Left lung (tissue), 10 donors: ENCODE measurements around the gene THEMIS. TPM values are rescaled to one million over a fixed set of nuclear protein-coding genes. Genes with fewer than 3 reads are reported as not detected.

ENCODE experiments used
- ATAC-seq: fragments of 200-7000 bp; cut with Tn5 transposase; one replicate; pipeline ENCODE4 v1.9.1; 2020; ENCODE audit warnings: moderate library complexity
- DNase-seq, 4 donors: peaks; one replicate each; pipeline ENCODE4 v3.0.0-alpha.2; 2013 to 2020
- H3K27ac ChIP-seq, 2 donors: fragments of 200-600 bp; sonication (generic) in 1 of 2; one replicate each; pipeline versions ENCODE4 v1.5.0 to v1.8.0; 2020 to 2021
- H3K27me3 ChIP-seq, 2 donors: fragments of 200-600 bp; sonication (generic) in 1 of 2; one replicate each; pipeline versions ENCODE4 v1.5.0 to v1.8.0; 2020 to 2021
- H3K36me3 ChIP-seq, 2 donors: fragments of 200-600 bp; sonication (generic) in 1 of 2; one replicate each; pipeline versions ENCODE4 v1.5.0 to v1.8.0; 2020 to 2021
- H3K4me1 ChIP-seq, 2 donors: fragments of 200-600 bp; one replicate each; pipeline ENCODE4 v1.8.0; 2021
- H3K4me3 ChIP-seq, 2 donors: fragments of 200-600 bp; sonication (generic) in 1 of 2; one replicate each; pipeline versions ENCODE4 v1.5.0 to v1.8.0; 2020 to 2021; ENCODE audit warnings: mild to moderate bottlenecking in 1 of 2
- H3K9me3 ChIP-seq, 2 donors: fragments of 200-600 bp; sonication (generic) in 1 of 2; one replicate each; pipeline versions ENCODE4 v1.5.0 to v1.8.0; 2020 to 2021
- CTCF ChIP-seq, 2 donors: fragments of 200-600 bp; sonication (generic) in 1 of 2; IDR thresholded peaks; one replicate each; pipeline versions ENCODE4 v1.5.0 to v1.8.0; 2021; ENCODE audit warnings: antibody characterized with exemption in 2 of 2
- intact Hi-C, 2 donors: fragments of 100-400 bp; cut with DNase I; formaldehyde crosslinking; loops; one replicate each; pipeline versions ENCODE4 v1.11.2 to v1.14.2; 2022
- polyA plus RNA-seq, 6 donors: library from polyadenylated mRNA; unstranded; fragments of 120-200 nt; gene quantifications; one replicate each; pipeline ENCODE4 v1.2.1, GENCODE V29; 2013; ENCODE audit not compliant: insufficient read length in 6 of 6
- total RNA-seq, 2 donors: library from RNA; stranded (reverse); fragmentation: NEBNext Ultra II Directional; extraction: Animal tissue kit (Norgen Biotek cat#: 25700); gene quantifications; one replicate each; pipeline ENCODE4 v1.2.1, GENCODE V29; 2021
- donor health status: DM: no; HTN: yes; CAD: no.
- donor health status: DM: no; HTN: no; CAD: no.

THEMIS gene
- total and polyA plus RNA-seq, 8 donors = 0.08 to 2.6 (median 0.20) TPM

- DNase-seq = no peak
- Histone ChIP-seq H3K27me3 (no peaks in the 10 kb centered on the region), H3K4me1 (no peaks in the 10 kb centered on the region), H3K36me3 (no peaks in the 10 kb centered on the region), H3K4me3 (no peak overlapping the region), H3K9me3 (no peaks in the 10 kb centered on the region), H3K27ac (no peak overlapping the region)
- no peak for TF ChIP-seq CTCF (IDR thresholded peaks at IDR 0.05)
- intact Hi-C loops = no loop called here
- peak; percentile 72 for ATAC-seq
These were observed 163.1 kb downstream of the THEMIS start for GRCh38 chr6:127737768-127738167.

GRCh38 chr6:127737009-127737486, 163.8 kb downstream of the THEMIS start:
- no peak overlapping the region for H3K4me3 ChIP-seq
- ATAC-seq = peak; percentile 91
- H3K27me3 ChIP-seq = no peaks in the 10 kb centered on the region
- intact Hi-C loops = no loop called here
- no peaks in the 10 kb centered on the region for H3K36me3 ChIP-seq
- no peak overlapping the region for H3K27ac ChIP-seq
- peak; percentile 33 to 45 for TF ChIP-seq CTCF (IDR thresholded peaks at IDR 0.05)
- no peaks in the 10 kb centered on the region for H3K4me1 ChIP-seq
- no peaks in the 10 kb centered on the region for H3K9me3 ChIP-seq
- peak in 3 of 4 donors; percentile 36 to 86 (median 58) for DNase-seq

- ATAC-seq (no peak), DNase-seq (no peak)
- no peaks in the 10 kb centered on the region for H3K27me3 ChIP-seq
- no peak for TF ChIP-seq CTCF (IDR thresholded peaks at IDR 0.05)
- H3K4me3 ChIP-seq = no peak overlapping the region
- H3K36me3 ChIP-seq = no peaks in the 10 kb centered on the region
- H3K27ac ChIP-seq = no peak overlapping the region
- intact Hi-C loops = no loop called here
- H3K9me3 ChIP-seq = no peaks in the 10 kb centered on the region
- H3K4me1 ChIP-seq = no peaks in the 10 kb centered on the region
These were observed 167.9 kb downstream of the THEMIS start for GRCh38 chr6:127732927-127733326.

- H3K27me3 ChIP-seq = no peaks in the 10 kb centered on the region
- DNase-seq (no peak), ATAC-seq (no peak)
- no peaks in the 10 kb centered on the region for H3K4me1 ChIP-seq
- intact Hi-C loops = no loop called here
- H3K4me3 ChIP-seq = no peak overlapping the region
- no peaks in the 10 kb centered on the region for H3K9me3 ChIP-seq
- H3K36me3 ChIP-seq = no peaks in the 10 kb centered on the region
- no peak overlapping the region for H3K27ac ChIP-seq
- TF ChIP-seq CTCF (IDR thresholded peaks at IDR 0.05) = no peak
These were observed 173.5 kb downstream of the THEMIS start for GRCh38 chr6:127727260-127727953.

- H3K4me3 ChIP-seq = no peak overlapping the region
- ATAC-seq (peak; percentile 72), DNase-seq (peak in 1 of 4 donors; percentile 37)
- intact Hi-C loops = no loop called here
- H3K9me3 ChIP-seq = no peaks in the 10 kb centered on the region
- H3K27me3 ChIP-seq = no peaks in the 10 kb centered on the region
- TF ChIP-seq CTCF (IDR thresholded peaks at IDR 0.05) = no peak
- H3K36me3 ChIP-seq = no peaks in the 10 kb centered on the region
- H3K4me1 ChIP-seq = no peaks in the 10 kb centered on the region
- H3K27ac ChIP-seq = no peak overlapping the region
These were observed 175.0 kb downstream of the THEMIS start for GRCh38 chr6:127725821-127726220.
